HG02588 (cell line): Measurements from ENCODE around the gene CARNS1.

Source experiments
- ATAC-seq: cut with Tn5 transposase; IDR thresholded peaks from one replicate; pipeline ENCODE4 v1.9.1; 2021; ENCODE audit warnings: mild to moderate bottlenecking, moderate library complexity; ENCODE audit not compliant: unreplicated experiment

The CARNS1 gene

GRCh38 chr11:67376063-67376820 lies 39.2 kb upstream of the CARNS1 start:
- ATAC-seq, result no peak

- no peak for ATAC-seq
Observed at GRCh38 chr11:67376873-67377808, 38.3 kb upstream of the CARNS1 start.

GRCh38 chr11:67378544-67378943 lies 36.9 kb upstream of the CARNS1 start:
- no peak for ATAC-seq

- ATAC-seq, result no peak
Observed at GRCh38 chr11:67379061-67380058, 36.1 kb upstream of the CARNS1 start.

GRCh38 chr11:67381244-67381972 lies 34.1 kb upstream of the CARNS1 start:
- no peak for ATAC-seq

GRCh38 chr11:67382276-67383136 lies 33.0 kb upstream of the CARNS1 start:
- peak; percentile 52 for ATAC-seq

GRCh38 chr11:67384851-67385366 lies 30.6 kb upstream of the CARNS1 start:
- ATAC-seq, result no peak

GRCh38 chr11:67387069-67387468 lies 28.4 kb upstream of the CARNS1 start:
- ATAC-seq, result no peak

- ATAC-seq, result no peak
Observed at GRCh38 chr11:67387518-67387917, 28.0 kb upstream of the CARNS1 start.

- ATAC-seq, result no peak
Observed at GRCh38 chr11:67389477-67389876, 26.0 kb upstream of the CARNS1 start.

- ATAC-seq, result no peak
Observed at GRCh38 chr11:67390947-67391303, 24.6 kb upstream of the CARNS1 start.

- peak; percentile 58 for ATAC-seq
Observed at GRCh38 chr11:67391304-67392182, 23.9 kb upstream of the CARNS1 start, which contains the start of gene RAD9A. Gene RAD9A, plus strand, starts transcription at chr11:67391986. Its CDS starts 59 bp downstream, at chr11:67392045.

- ATAC-seq, result no peak
Observed at GRCh38 chr11:67392183-67392715, 23.2 kb upstream of the CARNS1 start.

- ATAC-seq, result no peak
Observed at GRCh38 chr11:67393437-67393836, 22.0 kb upstream of the CARNS1 start.

- ATAC-seq, result no peak
Observed at GRCh38 chr11:67393990-67394389, 21.5 kb upstream of the CARNS1 start.

GRCh38 chr11:67395555-67396258 lies 19.8 kb upstream of the CARNS1 start:
- no peak for ATAC-seq

- ATAC-seq, result no peak
Observed at GRCh38 chr11:67396259-67396581, 19.3 kb upstream of the CARNS1 start.
